ENCODE measurements around the gene ZNF394.
A peak's percentile ranks its signal among the peaks of the same experiment; 100 is the strongest.
"Not testable (repeated sequence)": the region's sequence is repeated elsewhere in the genome, so short reads cannot be mapped to it uniquely, and the experiment has no call there.

Gene ZNF394

DNA sequence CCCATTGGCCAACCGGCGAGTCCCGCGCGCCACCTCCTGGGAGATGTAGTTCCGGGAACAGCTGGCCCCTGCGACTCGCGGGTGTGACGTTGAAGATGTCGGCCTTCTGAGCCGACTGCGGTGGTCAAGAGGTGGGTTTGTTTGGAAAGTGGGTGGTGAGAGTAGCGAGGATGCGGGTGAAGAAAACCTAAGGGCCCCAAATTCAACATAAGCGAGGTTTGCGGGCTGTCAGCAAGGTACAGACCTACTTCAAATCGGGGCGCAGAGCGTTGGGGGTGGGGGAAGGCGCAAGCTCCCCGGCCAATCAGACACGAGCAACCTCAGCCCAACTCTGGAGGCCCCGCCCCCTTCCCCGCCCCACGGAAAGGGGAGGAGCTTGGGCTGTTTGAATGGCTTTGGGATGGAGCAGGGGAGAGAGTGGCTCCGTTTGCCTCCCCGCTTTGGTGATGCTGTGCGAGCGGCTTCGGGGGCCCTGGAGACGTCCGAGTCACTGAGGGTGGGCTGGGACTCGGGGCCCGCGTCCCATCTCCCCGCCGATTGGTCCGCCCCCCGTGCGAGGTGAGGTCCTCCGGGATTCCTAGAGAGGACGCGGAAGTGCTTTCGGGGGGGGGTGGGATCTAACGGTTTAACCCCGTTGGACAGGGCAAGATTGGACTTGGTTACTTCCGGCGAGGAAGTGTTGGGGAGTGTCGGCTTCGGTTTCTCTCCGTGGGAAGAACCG, 4.7 kb upstream of the ZNF394 start, which contains the start of gene ZKSCAN5:
Gene ZKSCAN5 (plus strand): TSS at position 60 of the 721 bp plus-strand sequence. CDS start 1,383 bp downstream, outside the sequence.
- TF ChIP-seq, protein P1, sequence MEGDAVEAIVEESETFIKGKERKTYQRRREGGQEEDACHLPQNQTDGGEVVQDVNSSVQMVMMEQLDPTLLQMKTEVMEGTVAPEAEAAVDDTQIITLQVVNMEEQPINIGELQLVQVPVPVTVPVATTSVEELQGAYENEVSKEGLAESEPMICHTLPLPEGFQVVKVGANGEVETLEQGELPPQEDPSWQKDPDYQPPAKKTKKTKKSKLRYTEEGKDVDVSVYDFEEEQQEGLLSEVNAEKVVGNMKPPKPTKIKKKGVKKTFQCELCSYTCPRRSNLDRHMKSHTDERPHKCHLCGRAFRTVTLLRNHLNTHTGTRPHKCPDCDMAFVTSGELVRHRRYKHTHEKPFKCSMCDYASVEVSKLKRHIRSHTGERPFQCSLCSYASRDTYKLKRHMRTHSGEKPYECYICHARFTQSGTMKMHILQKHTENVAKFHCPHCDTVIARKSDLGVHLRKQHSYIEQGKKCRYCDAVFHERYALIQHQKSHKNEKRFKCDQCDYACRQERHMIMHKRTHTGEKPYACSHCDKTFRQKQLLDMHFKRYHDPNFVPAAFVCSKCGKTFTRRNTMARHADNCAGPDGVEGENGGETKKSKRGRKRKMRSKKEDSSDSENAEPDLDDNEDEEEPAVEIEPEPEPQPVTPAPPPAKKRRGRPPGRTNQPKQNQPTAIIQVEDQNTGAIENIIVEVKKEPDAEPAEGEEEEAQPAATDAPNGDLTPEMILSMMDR (IDR thresholded peaks at IDR 0.05; ENCODE audit: low read length, missing control alignments), result no peak
- DNase-seq (ENCODE audit: low read depth), result peak; percentile 97
- H3K4me3 ChIP-seq (replicated peaks; ENCODE audit: low read depth, low read length), result peak within 1 kb of the TSS; percentile 95

DNA sequence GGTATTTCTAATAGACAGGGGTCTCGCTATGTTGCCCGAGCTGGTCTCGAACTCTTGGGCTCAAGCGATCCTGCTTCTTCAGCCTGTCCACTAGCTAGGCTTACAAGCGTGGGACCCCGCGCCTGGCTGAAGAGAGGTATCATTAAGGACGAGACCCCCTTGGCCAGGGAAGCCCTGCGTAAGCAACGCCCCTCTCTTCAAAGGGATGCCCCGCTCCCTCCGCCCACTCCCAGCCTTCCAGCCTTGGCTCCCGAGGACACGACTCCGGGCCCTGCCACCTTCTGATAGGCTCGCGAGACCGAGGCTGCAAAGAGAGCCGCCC, 4.2 kb upstream of the ZNF394 start:
- no peak for DNase-seq (ENCODE audit: low read depth)
- H3K4me3 ChIP-seq (replicated peaks; ENCODE audit: low read depth, low read length), result peak overlapping the region; percentile 95
- TF ChIP-seq, protein P1 (IDR thresholded peaks at IDR 0.05; ENCODE audit: low read length, missing control alignments), result no peak

DNA sequence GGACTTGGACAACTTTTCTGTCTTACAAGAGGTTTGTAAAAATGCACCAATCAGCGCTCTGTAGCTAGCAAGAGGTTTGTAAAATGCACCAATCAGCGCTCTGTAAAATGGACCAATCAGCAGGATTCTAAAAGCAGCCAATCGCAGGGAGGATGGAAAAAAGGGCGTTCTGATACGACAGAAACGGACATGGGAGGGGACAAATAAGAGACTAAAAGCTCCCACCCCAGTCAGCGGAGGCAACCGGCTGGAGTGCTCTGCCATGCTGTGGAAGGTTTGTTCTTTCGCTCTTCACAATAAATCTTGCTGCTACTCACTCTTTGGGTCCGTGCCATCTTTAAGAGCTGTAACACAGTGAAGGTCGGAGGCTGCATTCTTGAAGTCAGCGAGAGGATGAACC, 1.2 kb upstream of the ZNF394 start:
- not testable (repeated sequence) for DNase-seq (ENCODE audit: low read depth); H3K4me3 ChIP-seq (replicated peaks; ENCODE audit: low read depth, low read length)

DNA sequence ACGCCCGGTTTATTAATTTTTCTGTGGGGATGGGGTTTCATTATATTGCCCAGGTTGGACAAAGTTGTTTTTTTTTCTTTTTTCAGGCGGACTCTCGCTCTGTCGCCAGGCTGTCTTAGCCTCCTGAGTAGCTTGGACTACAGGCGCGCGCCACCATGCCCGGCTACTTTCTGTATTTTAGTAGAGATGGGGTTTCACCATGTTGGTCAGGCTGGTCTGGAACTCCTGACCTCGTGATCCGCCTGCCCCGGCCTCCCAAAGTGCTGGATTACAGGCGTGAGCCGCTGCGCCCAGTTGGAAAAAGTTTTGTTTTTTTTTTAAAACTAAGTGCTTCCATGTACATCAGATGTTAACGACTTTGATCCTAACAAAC, 542 bp upstream of the ZNF394 start:
- peak overlapping the region; percentile 99 for H3K4me3 ChIP-seq (replicated peaks; ENCODE audit: low read depth, low read length)
- no peak for DNase-seq (ENCODE audit: low read depth)
- TF ChIP-seq, protein P1 (IDR thresholded peaks at IDR 0.05; ENCODE audit: low read length, missing control alignments), result no peak

DNA sequence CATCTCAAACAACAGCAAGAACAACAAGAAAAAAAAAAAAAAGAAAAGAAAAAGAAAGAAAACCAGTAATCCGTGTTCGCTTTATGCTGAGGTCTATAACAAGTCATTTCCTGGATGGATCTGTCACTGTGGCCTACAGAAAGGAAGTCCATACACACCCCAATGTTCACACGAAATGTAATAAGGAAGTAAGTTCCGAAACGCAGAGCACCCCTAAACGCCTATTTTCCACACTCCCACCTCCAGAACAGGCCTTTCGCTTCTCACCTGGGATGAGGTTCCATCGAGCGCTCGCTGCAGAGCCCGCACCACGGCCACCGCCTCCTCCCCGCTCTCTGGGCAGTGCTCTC, 735 bp downstream of the ZNF394 start:
- DNase-seq (ENCODE audit: low read depth), result no peak
- TF ChIP-seq, protein P1 (IDR thresholded peaks at IDR 0.05; ENCODE audit: low read length, missing control alignments), result no peak
- peak overlapping the region; percentile 99 for H3K4me3 ChIP-seq (replicated peaks; ENCODE audit: low read depth, low read length)

DNA sequence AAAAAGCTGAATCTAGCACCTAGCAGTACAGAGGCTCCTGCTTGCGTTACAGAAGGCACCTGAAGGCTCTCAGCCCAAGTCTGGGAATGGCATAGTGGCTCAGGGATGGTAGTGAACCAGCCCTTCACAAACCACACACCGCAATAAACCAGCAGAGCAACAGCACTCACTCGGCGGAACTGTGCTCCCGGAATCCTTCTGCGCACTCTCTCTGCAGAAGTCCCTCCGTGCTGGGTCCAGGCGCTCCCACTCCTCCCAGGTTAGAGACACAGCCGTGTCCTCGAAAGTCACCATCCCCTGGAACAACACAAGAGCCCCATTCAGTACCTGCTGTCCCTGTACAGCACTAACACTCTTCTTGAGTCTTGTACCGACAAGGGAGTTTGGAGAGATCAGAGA, 1.5 kb downstream of the ZNF394 start:
- no peak for DNase-seq (ENCODE audit: low read depth)
- TF ChIP-seq, protein P1 (IDR thresholded peaks at IDR 0.05; ENCODE audit: low read length, missing control alignments), result no peak
- peak overlapping the region; percentile 99 for H3K4me3 ChIP-seq (replicated peaks; ENCODE audit: low read depth, low read length)

DNA sequence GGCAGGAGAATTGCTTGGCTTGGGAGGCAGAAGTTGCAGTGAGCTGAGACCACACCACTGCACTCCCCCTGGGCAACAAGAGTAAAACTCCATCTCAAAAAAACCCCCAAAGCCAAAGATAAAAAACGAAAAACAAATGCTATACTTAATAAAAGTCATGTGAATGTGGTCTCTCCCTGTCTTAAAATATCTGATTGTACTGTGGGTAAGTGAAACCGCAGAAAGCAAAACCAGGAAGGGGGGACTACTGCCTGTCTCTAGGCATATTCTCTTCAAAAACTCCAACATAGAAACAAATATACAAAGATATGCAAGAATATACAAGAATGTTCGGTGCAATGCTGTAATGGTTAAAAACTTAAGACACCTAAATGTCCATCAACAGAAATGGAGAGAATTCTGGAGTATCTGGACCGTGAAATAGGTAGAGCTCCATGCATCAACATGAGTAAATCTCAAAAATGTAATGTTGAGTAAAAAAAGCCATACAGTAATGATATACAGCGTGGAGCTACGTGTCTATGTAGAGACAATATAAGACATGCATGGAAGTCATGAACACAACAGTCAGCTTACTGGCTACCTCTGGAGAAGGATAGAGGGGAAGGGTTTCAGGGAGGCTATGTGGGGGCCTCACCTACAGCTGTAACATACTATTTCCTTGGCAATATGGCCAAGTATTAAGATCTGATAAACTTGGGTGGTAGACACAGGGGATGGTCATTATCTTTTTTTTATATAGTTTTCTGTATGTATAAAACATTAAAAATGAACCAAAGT, 2.1 kb downstream of the ZNF394 start:
- peak overlapping the region; percentile 99 for H3K4me3 ChIP-seq (replicated peaks; ENCODE audit: low read depth, low read length)
- no peak for DNase-seq (ENCODE audit: low read depth)
- TF ChIP-seq, protein P1 (IDR thresholded peaks at IDR 0.05; ENCODE audit: low read length, missing control alignments), result no peak

Measured in fibroblast of pulmonary artery (primary cell).